Mesenchymal stem cell (in vitro differentiated cells and primary cell): ENCODE results near the gene CYSTM1.

Experiments used
- DNase-seq: peaks from one replicate; pipeline ENCODE4 v3.0.0-alpha.2; 2013
- H2AFZ ChIP-seq: one replicate; pipeline ENCODE4 v1.6.1; 2013; ENCODE audit warnings: low read depth, mild to moderate bottlenecking, control low read depth, inconsistent platforms, low read length, moderate library complexity
- H2AK5ac ChIP-seq: 2 replicates; pipeline ENCODE4 v1.6.1; 2013; ENCODE audit warnings: low read length, moderate library complexity, mild to moderate bottlenecking, inconsistent platforms; ENCODE audit not compliant: severe bottlenecking
- H2BK120ac ChIP-seq: one replicate; pipeline ENCODE4 v1.6.1; 2013; ENCODE audit warnings: low read depth, mild to moderate bottlenecking, inconsistent platforms, low read length, moderate library complexity
- H2BK12ac ChIP-seq, 2 experiments: one replicate each; pipeline ENCODE4 v1.6.1; 2013; ENCODE audit warnings: inconsistent platforms in 2 of 2, low read length in 2 of 2, mild to moderate bottlenecking in 2 of 2, moderate library complexity in 2 of 2, control low read depth in 1 of 2
- H2BK15ac ChIP-seq: one replicate; pipeline ENCODE4 v1.6.1; 2013; ENCODE audit warnings: mild to moderate bottlenecking, low read depth, inconsistent platforms; ENCODE audit not compliant: poor library complexity, severe bottlenecking
- H2BK5ac ChIP-seq: 2 replicates; pipeline ENCODE4 v1.6.1; 2013; ENCODE audit warnings: low read depth, mild to moderate bottlenecking, low read length, control low read depth, inconsistent platforms; ENCODE audit not compliant: poor library complexity, severe bottlenecking
- H3K14ac ChIP-seq, 2 experiments: one replicate each; pipeline ENCODE4 v1.6.1; 2013; ENCODE audit warnings: inconsistent platforms in 2 of 2, low read length in 2 of 2, control low read depth in 1 of 2, mild to moderate bottlenecking in 1 of 2, moderate library complexity in 1 of 2
- H3K18ac ChIP-seq, 2 experiments: one replicate each; pipeline ENCODE4 v1.6.1; 2013; ENCODE audit warnings: inconsistent platforms in 2 of 2, low read length in 2 of 2, control low read depth in 1 of 2, low read depth in 1 of 2, mild to moderate bottlenecking in 1 of 2
- H3K23ac ChIP-seq, 2 experiments: one replicate each; pipeline ENCODE4 v1.6.1; 2013; ENCODE audit warnings: inconsistent platforms in 2 of 2, low read length in 2 of 2, mild to moderate bottlenecking in 2 of 2, moderate library complexity in 2 of 2, control low read depth in 1 of 2
- H3K27ac ChIP-seq: 2 replicates; pipeline ENCODE4 v1.5.1; 2013; ENCODE audit warnings: mild to moderate bottlenecking, moderate library complexity, low read length, control low read depth, inconsistent platforms; ENCODE audit not compliant: poor library complexity, severe bottlenecking
- H3K27me3 ChIP-seq, 2 experiments: 2 replicates each; pipeline versions ENCODE4 v1.6.1 to v1.7.0; 2013; ENCODE audit warnings: low read length in 2 of 2, mild to moderate bottlenecking in 2 of 2, moderate library complexity in 2 of 2, control low read depth in 1 of 2, inconsistent platforms in 1 of 2; ENCODE audit not compliant: control insufficient read depth in 1 of 2, insufficient read depth in 1 of 2
- H3K36me3 ChIP-seq, 2 experiments: 2 replicates each; pipeline versions ENCODE4 v1.6.1 to v1.7.0; 2013; ENCODE audit warnings: low read length in 2 of 2, control low read depth in 1 of 2, inconsistent platforms in 1 of 2, low read depth in 1 of 2, mild to moderate bottlenecking in 1 of 2; ENCODE audit not compliant: insufficient read depth in 2 of 2, control insufficient read depth in 1 of 2
- H3K4ac ChIP-seq, 2 experiments: one replicate each; pipeline ENCODE4 v1.6.1; 2013; ENCODE audit warnings: inconsistent platforms in 2 of 2, low read length in 2 of 2, mild to moderate bottlenecking in 2 of 2, moderate library complexity in 2 of 2, control low read depth in 1 of 2, low read depth in 1 of 2
- H3K4me1 ChIP-seq: 2 replicates; pipeline ENCODE4 v1.6.1; 2013; ENCODE audit warnings: low read depth, low read length, control low read depth; ENCODE audit not compliant: control insufficient read depth, insufficient read depth
- H3K4me2 ChIP-seq: 2 replicates; pipeline ENCODE4 v1.6.1; 2013; ENCODE audit warnings: low read length, mild to moderate bottlenecking, inconsistent platforms; ENCODE audit not compliant: poor library complexity, severe bottlenecking
- H3K4me3 ChIP-seq, 2 experiments: 2 replicates each; pipeline versions ENCODE4 v1.5.1 to v1.7.0; 2013; ENCODE audit warnings: low read length in 2 of 2, mild to moderate bottlenecking in 2 of 2, control low read depth in 1 of 2, low read depth in 1 of 2; ENCODE audit not compliant: insufficient read depth in 1 of 2
- H3K79me1 ChIP-seq: replicated peaks from 2 replicates; pipeline ENCODE4 v1.6.1; 2013; ENCODE audit warnings: mild to moderate bottlenecking, control low read depth, low read length, inconsistent platforms; ENCODE audit not compliant: poor library complexity, severe bottlenecking
- H3K9ac ChIP-seq: 2 replicates; pipeline ENCODE4 v1.7.0; 2013; ENCODE audit warnings: mild to moderate bottlenecking, low read length, moderate library complexity
- H3K9me3 ChIP-seq: 2 replicates; pipeline ENCODE4 v1.7.0; 2013; ENCODE audit warnings: mild to moderate bottlenecking, low read length; ENCODE audit not compliant: control insufficient read depth
- H4K8ac ChIP-seq: one replicate; pipeline ENCODE4 v1.6.1; 2013; ENCODE audit warnings: inconsistent platforms, mild to moderate bottlenecking, low read length, moderate library complexity
- H4K91ac ChIP-seq: one replicate; pipeline ENCODE4 v1.6.1; 2013; ENCODE audit warnings: mild to moderate bottlenecking, low read length, inconsistent platforms
- WGBS: methylation state at CpG from one replicate; pipeline ENCODE4 v1.1.7; 2013; ENCODE audit warnings: mixed read lengths; 5-methylcytosine and 5-hydroxymethylcytosine counted together

CYSTM1 gene

DNA sequence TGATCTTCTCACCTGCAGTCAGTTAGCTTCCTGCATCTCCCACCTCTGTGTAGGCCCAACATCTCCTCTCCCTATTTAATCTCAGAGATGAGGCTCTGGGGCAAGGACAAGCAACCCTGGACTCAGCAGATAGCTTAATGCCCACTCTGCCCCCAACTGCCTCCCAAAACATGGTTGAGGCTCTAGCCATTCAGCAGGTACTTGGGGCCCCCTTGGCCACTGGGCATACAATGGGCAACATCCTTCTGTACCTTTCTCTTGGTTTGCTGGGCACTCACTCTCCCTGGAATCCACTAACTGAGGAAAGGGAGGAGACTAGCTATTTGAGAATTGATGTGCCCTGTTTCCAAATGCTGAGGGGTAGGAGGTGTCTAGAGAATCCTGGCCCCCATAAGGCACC, 39.9 kb upstream of the CYSTM1 start:
- Histone ChIP-seq H3K4me2 (no peak overlapping the region), H3K79me1 (peaks cover 25% of the 10 kb centered on the region), H3K9me3 (no peaks in the 10 kb centered on the region), H2BK120ac (no peak overlapping the region), H3K4ac (no peak overlapping the region), H2BK5ac (no peak overlapping the region), H3K9ac (no peak overlapping the region), H3K18ac (no peak overlapping the region), H3K23ac (no peak overlapping the region), H3K4me3 (no peak overlapping the region), H4K91ac (no peak overlapping the region), H2BK12ac (no peak overlapping the region), H3K14ac (no peak overlapping the region), H2AK5ac (no peak overlapping the region), H3K36me3 (no peaks in the 10 kb centered on the region), H3K27me3 (no peaks in the 10 kb centered on the region), H3K27ac (no peak overlapping the region), H2AFZ (no peak overlapping the region), H3K4me1 (no peaks in the 10 kb centered on the region), H4K8ac (no peak overlapping the region), H2BK15ac (no peak overlapping the region)
- DNase-seq = no peak

DNA sequence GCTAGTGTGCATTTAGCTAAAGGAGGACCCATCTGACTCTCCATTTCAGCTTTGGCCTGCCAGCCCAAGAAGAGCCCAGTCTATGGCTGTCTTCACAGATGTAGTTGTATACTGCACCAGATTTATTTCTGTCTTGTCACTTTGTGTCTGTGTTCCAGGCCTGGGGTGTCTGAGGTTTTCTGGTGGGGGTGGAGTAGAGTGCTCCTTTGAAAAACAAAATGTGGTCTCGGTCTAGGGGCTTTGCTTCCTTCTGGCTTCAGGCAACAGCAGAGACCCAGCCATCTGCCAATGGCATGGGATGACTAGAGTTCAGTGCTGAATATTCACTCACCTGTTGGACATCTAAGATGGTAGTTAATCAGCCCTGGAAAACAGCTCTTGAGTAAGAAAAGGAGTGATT, 38.4 kb upstream of the CYSTM1 start:
- Histone ChIP-seq H3K9ac (no peak overlapping the region), H2BK12ac (no peak overlapping the region), H3K18ac (no peak overlapping the region), H3K4ac (no peak overlapping the region), H2AFZ (no peak overlapping the region), H4K91ac (no peak overlapping the region), H3K27ac (no peak overlapping the region), H4K8ac (no peak overlapping the region), H3K9me3 (no peaks in the 10 kb centered on the region), H2BK15ac (no peak overlapping the region), H3K27me3 (peaks cover 0 to 4% of the 10 kb centered on the region in 2 experiments), H3K79me1 (peaks cover 28% of the 10 kb centered on the region), H3K4me3 (no peak overlapping the region), H3K4me1 (no peaks in the 10 kb centered on the region), H3K23ac (no peak overlapping the region), H2BK120ac (no peak overlapping the region), H3K14ac (no peak overlapping the region), H3K4me2 (no peak overlapping the region), H2BK5ac (no peak overlapping the region), H2AK5ac (no peak overlapping the region), H3K36me3 (no peaks in the 10 kb centered on the region)
- DNase-seq = no peak
- 53% methylated on average over 1 of the region's 1 CpG for WGBS

DNA sequence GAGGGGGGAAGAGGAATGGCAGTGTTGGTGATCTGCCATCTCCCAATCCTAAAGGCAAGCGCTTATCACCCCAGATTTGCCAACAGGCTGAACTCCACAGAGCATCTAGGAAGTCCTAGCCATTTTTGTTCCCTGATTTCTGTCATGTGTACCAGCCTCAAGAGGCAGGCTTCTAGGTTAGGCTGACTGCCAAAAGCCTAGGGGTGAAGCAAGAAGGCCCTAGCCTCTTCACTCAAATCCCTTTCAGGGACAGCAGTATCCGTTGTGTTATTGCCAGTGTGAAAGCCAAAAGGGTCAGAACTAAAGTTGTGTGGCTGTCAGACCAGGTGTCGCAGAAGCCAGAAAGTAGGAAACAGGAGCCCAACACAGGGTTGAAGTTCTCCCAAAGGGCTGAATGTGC, 34.6 kb upstream of the CYSTM1 start:
- Histone ChIP-seq H3K27ac (no peak overlapping the region), H2BK120ac (no peak overlapping the region), H4K8ac (no peak overlapping the region), H3K23ac (no peak overlapping the region), H3K9me3 (no peaks in the 10 kb centered on the region), H3K4ac (no peak overlapping the region), H2BK15ac (no peak overlapping the region), H4K91ac (no peak overlapping the region), H3K27me3 (peaks cover 0 to 16% of the 10 kb centered on the region in 2 experiments), H3K9ac (no peak overlapping the region), H3K4me3 (no peak overlapping the region), H2AFZ (no peak overlapping the region), H3K18ac (no peak overlapping the region), H3K79me1 (peaks cover 24% of the 10 kb centered on the region), H3K14ac (no peak overlapping the region), H2BK12ac (no peak overlapping the region), H2AK5ac (no peak overlapping the region), H3K4me2 (no peak overlapping the region), H3K4me1 (peaks cover 1% of the 10 kb centered on the region), H2BK5ac (no peak overlapping the region), H3K36me3 (no peaks in the 10 kb centered on the region)
- 94% methylated on average over 3 of the region's 3 CpGs for WGBS
- no peak for DNase-seq

DNA sequence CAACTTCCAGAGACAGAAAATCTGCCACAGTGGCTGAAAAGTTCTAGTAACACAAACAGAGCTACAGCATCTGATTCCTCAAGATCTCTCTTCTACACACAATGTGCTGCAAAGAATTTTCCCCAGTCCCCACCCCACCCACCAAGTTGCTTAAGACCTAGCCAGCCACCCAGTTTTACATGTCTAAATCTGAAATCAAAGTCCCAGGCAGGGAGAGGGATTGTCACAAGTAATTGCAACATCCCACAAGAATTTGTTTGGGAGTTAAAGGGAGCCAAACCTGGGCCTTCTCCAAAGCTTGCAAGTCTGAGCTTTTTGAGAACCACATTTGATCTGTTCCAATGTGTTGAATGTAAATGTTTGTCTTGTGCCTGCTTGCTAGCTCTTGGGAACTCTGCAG, 33.7 kb upstream of the CYSTM1 start:
- Histone ChIP-seq H3K9ac (no peak overlapping the region), H3K27me3 (peaks cover 0 to 23% of the 10 kb centered on the region in 2 experiments), H3K9me3 (no peaks in the 10 kb centered on the region), H3K4me2 (no peak overlapping the region), H3K4ac (no peak overlapping the region), H2AFZ (no peak overlapping the region), H2AK5ac (no peak overlapping the region), H3K36me3 (no peaks in the 10 kb centered on the region), H3K79me1 (peaks cover 26% of the 10 kb centered on the region), H3K18ac (no peak overlapping the region), H4K8ac (no peak overlapping the region), H2BK5ac (no peak overlapping the region), H2BK120ac (no peak overlapping the region), H4K91ac (no peak overlapping the region), H3K14ac (no peak overlapping the region), H3K4me3 (no peak overlapping the region), H3K23ac (no peak overlapping the region), H3K4me1 (peaks cover 9% of the 10 kb centered on the region), H3K27ac (no peak overlapping the region), H2BK12ac (no peak overlapping the region), H2BK15ac (no peak overlapping the region)
- DNase-seq = no peak
